ENCODE data around the gene CHMP1A. TPM values are rescaled to one million over a fixed set of nuclear protein-coding genes. Genes with fewer than 3 reads are reported as not detected.

Gene CHMP1A
- total RNA-seq, 2 donors from 2014 or later: 37.6 to 65.9 TPM

- intact Hi-C loops (cut with DNase I): no loop called here
- H3K36me3 ChIP-seq (replicated peaks in 1 of 2; ENCODE audit: insufficient read depth in 1 of 2, low read depth in 2 of 2): no peaks in the 10 kb centered on the region
- H3K4me1 ChIP-seq: peaks cover 21% of the 10 kb centered on the region
- no peak for DNase-seq
- 90 to 91% methylated on average over 20 of the region's 20 CpGs for WGBS, 2 donors
- H3K27ac ChIP-seq: peak overlapping the region; percentile 80 to 89 (median 88)
- TF ChIP-seq POLR2A (IDR thresholded peaks at IDR 0.05): no peak
- TF ChIP-seq CTCF (IDR thresholded peaks at IDR 0.05): no peak
- no peak overlapping the region for H3K4me3 ChIP-seq
- no peak for ATAC-seq
- H3K27me3 ChIP-seq: no peaks in the 10 kb centered on the region
- H3K9me3 ChIP-seq: no peaks in the 10 kb centered on the region
These were observed 44.9 kb downstream of the CHMP1A start for GRCh38 chr16:89612415-89613166.

- no peak for TF ChIP-seq CTCF (IDR thresholded peaks at IDR 0.05)
- no peak for TF ChIP-seq POLR2A (IDR thresholded peaks at IDR 0.05)
These were observed 47.4 kb downstream of the CHMP1A start for GRCh38 chr16:89610108-89610453.

DNA sequence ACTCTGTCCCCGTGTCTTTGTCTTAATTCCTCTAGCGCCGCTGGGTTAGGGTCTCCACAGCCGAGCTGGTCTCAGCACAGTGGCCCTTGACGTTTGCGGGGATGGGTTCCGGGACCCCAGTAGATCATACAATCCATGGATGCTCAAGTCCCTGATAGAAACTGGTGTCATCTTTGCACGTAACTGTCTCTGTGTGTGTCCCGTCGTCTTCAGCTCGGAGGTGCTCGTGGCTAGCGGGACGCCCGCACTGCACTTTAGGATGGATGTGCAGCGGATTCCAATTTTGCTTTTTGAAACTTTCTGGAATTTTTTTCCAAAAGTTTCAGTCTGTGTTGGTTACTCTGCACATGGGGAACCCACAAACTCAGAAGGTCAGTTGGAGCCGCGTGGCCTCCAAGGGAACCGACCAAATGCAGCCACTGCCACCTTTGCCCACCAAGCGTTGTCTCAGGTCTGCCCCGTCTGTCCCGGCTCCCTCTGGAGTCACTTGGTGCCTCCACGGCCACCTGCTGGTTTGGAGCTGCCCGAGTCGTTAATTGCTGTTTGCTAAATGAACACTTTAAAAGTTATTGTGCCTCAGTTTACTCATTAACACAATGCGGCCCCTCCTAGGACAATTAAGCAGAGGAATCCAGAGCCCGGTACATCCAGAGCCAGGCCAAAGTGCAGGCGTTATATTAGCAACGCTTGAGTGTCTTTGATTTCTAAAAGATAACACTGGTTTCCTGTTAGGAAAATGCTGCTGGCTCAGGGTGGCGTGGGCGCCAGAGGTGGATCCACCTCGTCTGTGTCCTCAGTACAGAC lies 49.4 kb downstream of the CHMP1A start:
- H3K4me3 ChIP-seq: no peak overlapping the region
- DNase-seq (no peak), ATAC-seq (no peak)
- intact Hi-C loops (cut with DNase I): no loop called here
- H3K27me3 ChIP-seq: no peaks in the 10 kb centered on the region
- peaks cover 6% of the 10 kb centered on the region for H3K4me1 ChIP-seq
- no peaks in the 10 kb centered on the region for H3K36me3 ChIP-seq (replicated peaks in 1 of 2; ENCODE audit: insufficient read depth in 1 of 2, low read depth in 2 of 2)
- no peaks in the 10 kb centered on the region for H3K9me3 ChIP-seq
- no peak overlapping the region for H3K27ac ChIP-seq
- no peak for TF ChIP-seq CTCF (IDR thresholded peaks at IDR 0.05)
- 80 to 86% methylated on average over 25 to 32 of the region's 32 CpGs for WGBS, 2 donors

More at GRCh38 chr16:89610108-89610453, 47.4 kb downstream of the CHMP1A start:
- ATAC-seq (no peak), DNase-seq (no peak)
- Histone ChIP-seq H3K4me1 (peaks cover 13% of the 10 kb centered on the region), H3K4me3 (no peak overlapping the region), H3K36me3 (replicated peaks in 1 of 2; ENCODE audit: insufficient read depth in 1 of 2, low read depth in 2 of 2) (no peaks in the 10 kb centered on the region), H3K27ac (no peak overlapping the region), H3K27me3 (no peaks in the 10 kb centered on the region), H3K9me3 (no peaks in the 10 kb centered on the region)
- intact Hi-C loops (cut with DNase I): no loop called here
- 74 to 83% methylated on average over 1 of the region's 1 CpG for WGBS, 2 donors

GRCh38 chr16:89607453-89607852 lies 50.1 kb downstream of the CHMP1A start:
- no peaks in the 10 kb centered on the region for H3K36me3 ChIP-seq (replicated peaks in 1 of 2; ENCODE audit: insufficient read depth in 1 of 2, low read depth in 2 of 2)

More at GRCh38 chr16:89607453-89607852, 50.1 kb downstream of the CHMP1A start:
- H3K9me3 ChIP-seq: no peaks in the 10 kb centered on the region
- H3K4me3 ChIP-seq: no peak overlapping the region
- no peaks in the 10 kb centered on the region for H3K27me3 ChIP-seq
- no peaks in the 10 kb centered on the region for H3K4me1 ChIP-seq
- TF ChIP-seq POLR2A (IDR thresholded peaks at IDR 0.05): no peak
- TF ChIP-seq CTCF (IDR thresholded peaks at IDR 0.05): no peak
- intact Hi-C loops (cut with DNase I): no loop called here
- DNase-seq: no peak
- ATAC-seq: no peak
- H3K27ac ChIP-seq: no peak overlapping the region
- 79 to 85% methylated on average over 9 of the region's 9 CpGs for WGBS, 2 donors

Measured in body of pancreas (tissue), 4 donors.